Measurements from ENCODE around the gene DUS2.
"Not testable (repeated sequence)": the region's sequence is repeated elsewhere in the genome, so short reads cannot be mapped to it uniquely, and the experiment has no call there.

DUS2 gene

DNA sequence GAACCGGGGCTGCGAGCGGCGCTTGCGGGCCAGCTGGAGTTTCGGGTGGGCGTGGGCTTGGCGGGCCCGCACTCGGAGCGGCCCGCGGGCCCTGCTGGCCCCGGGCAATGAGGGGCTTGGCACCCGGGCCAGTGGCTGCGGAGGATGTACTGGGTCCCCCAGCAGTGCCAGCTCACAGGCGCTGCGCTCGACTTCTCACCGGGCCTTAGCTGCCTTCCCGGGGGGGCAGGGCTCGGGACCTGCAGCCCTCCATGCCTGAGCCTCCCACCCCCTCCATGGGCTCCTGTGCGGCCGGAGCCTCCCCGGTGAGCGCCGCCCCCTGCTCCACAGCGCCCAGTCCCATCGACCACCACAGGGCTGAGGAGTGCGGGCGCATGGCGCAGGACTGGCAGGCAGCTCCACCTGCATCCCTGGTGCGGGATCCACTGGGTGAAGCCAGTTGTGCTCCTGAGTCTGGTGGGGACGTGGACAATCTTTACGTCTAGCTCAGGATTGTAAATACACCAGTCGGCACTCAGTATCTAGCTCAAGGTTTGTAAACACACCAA, 24.8 kb upstream of the DUS2 start:
- DNase-seq (ENCODE audit: extremely low read depth in 1 of 2, low read depth in 1 of 2): not testable (repeated sequence)

- DNase-seq (ENCODE audit: extremely low read depth in 1 of 2, low read depth in 1 of 2): not testable (repeated sequence)
Measured at GRCh38 chr16:67998779-67999688, 24.1 kb upstream of the DUS2 start, which contains the start of gene DPEP2. TSS of gene DPEP2 (minus strand) at chr16:67999484. CDS start at chr16:67993212, 6,272 bp downstream.

DNA sequence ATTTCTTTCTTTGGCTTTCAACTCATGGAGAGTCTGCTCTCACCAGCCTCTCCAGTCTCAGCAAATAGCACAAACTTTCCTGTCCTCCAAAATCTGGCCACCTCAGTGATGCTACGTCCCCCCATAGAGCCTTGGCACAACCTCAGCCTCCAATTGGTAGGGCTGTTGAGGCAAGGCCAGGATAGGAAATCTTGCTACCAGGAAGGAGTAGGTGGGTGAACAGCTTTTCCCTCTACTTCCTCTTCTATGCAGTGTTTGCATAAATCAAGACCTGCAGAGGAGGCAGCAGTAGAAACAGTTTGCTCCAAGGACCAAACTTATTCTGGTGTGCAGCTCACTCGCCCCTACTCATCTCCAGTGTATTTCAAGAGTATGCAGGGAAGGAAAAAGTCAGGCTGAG, 23.1 kb upstream of the DUS2 start:
- DNase-seq (ENCODE audit: extremely low read depth in 1 of 2, low read depth in 1 of 2): no peak

- DNase-seq (ENCODE audit: extremely low read depth in 1 of 2, low read depth in 1 of 2): no peak
Measured at GRCh38 chr16:68000450-68000849, 22.6 kb upstream of the DUS2 start.

DNA sequence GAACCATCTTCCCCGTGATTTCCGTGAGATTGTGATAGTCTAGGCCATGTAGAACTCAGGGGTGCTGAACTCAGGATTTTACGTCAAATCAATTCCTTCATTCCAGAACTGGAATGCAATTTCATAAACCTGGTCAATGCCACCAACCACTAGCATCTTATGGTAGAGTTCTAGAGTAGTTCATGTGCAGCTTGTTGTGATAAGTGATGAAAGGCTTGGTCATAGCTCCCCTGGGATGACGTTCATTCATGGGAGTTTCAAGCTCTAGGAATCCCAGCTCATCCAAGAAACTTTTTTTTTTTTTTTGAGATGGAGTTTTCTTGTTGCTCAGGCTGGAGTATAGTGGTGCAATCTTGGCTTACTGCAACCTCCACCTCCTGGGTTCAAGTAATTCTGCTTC, 20.1 kb upstream of the DUS2 start:
- DNase-seq (ENCODE audit: extremely low read depth in 1 of 2, low read depth in 1 of 2): no peak

DNA sequence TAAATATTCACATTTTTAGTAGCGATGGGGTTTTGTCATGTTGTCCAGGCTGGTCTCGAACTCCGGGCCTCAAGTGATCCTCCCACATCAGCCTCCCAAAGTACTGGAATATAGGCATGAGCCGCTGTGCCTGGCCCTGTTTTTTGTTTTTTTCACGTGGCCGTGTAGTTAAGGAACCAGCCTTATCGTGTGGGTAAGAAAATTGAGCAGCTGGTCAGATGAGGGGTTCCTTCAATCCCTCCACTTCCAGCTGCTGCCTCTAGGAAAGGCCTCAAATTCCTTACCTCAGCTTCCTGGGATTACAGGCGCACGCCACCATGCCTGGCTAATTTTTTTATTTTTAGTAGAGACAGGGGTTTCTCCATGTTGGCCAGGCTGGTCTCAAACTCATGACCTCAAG, 17.9 kb upstream of the DUS2 start:
- no peak for DNase-seq (ENCODE audit: extremely low read depth in 1 of 2, low read depth in 1 of 2)

DNA sequence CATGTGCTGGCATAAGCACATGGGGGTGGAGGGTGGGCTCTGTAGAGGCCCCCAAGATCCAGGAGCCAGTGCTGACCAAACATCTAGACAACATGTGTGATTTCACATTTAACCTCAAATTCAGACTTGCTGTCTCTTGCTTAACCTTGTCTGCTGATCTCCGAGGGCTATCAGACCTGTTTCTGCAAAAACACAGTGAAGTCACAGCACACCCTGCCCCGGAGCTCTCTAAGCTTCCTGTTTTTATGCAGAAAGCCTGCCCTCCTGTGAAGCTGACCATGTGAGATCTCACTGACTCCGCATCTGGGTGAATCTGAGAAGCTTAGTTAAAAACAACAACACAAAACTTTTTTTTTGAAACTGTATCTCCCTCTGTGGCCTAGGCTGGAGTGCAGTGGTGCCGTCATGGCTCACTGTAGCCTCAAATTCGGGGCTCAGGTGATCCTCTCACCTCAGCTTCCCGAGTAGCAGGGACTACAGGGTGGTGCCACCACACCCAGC, 17.2 kb upstream of the DUS2 start:
- DNase-seq (ENCODE audit: extremely low read depth in 1 of 2, low read depth in 1 of 2): no peak

GRCh38 chr16:68009157-68009735, 13.8 kb upstream of the DUS2 start:
- DNase-seq (ENCODE audit: extremely low read depth in 1 of 2, low read depth in 1 of 2): no peak

DNA sequence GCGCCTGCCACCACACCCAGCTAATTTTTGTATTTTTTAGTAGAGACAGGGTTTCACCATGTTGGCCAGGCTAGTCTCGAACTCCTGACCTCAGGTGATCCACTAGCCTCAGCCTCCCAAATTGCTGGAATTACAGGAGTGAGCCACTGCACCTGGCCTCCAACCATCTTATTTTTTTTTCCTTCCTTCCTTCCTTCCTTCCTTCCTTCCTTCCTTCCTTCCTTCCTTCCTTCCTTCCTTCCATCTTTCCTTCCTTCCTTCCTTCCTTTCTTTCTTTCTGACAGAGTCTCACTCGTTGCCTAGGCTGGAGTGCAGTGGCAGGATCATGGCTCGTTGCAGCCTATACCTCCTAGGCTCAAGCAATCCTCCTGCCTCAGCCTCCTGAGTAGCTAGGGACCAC, 13.2 kb upstream of the DUS2 start:
- DNase-seq (ENCODE audit: extremely low read depth in 1 of 2, low read depth in 1 of 2): not testable (repeated sequence)

DNA sequence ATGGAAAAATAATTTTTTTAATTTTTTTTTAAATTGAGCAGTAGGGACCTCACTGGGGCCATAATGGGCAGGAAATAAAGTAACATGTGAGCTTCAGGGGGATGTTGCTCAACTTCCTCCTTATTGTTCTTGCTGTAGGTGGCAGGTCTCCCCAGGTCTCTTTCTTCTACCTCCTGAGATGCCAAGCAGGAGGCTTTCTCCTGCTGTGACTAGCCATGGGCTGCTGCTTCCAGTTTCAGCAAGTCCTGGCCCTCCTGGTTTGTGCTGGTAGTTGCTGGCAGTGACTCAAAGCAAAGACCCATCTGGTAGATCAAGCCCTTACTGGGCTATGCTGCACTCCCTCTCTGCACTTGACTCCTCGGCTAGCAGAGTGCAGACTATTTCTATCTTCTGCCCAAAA, 9.6 kb upstream of the DUS2 start:
- DNase-seq (ENCODE audit: extremely low read depth in 1 of 2, low read depth in 1 of 2): no peak

DNA sequence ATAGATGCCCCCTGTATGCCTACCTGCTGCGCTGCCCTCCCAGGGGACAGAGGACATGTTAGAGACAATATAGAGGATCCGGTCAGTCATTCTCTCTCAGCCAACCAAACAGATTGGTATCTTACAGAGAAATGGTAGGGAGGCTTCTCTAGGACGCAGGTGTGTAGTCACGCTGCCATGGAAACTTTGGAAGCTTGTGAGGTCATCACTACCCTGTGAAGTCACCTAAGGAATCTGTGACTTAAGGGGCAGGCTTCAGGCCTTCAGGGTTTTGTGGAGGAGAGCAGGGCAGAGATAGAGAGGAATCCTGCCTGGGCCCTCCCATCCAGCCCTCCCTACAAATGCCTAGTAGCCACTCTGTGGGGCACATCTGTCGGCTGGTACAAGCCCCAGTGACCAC, 7.4 kb upstream of the DUS2 start, which contains the start of gene DPEP2NB:
DPEP2NB (minus strand) TSS at position 231 of the 400 bp plus-strand sequence; CDS start at position 90, 141 bp downstream.
- DNase-seq (ENCODE audit: extremely low read depth in 1 of 2, low read depth in 1 of 2): no peak

GRCh38 chr16:68019167-68019680, 3.9 kb upstream of the DUS2 start:
- no peak for DNase-seq (ENCODE audit: extremely low read depth in 1 of 2, low read depth in 1 of 2)

- DNase-seq (ENCODE audit: extremely low read depth in 1 of 2, low read depth in 1 of 2): no peak
Measured at GRCh38 chr16:68021490-68021889, 1.6 kb upstream of the DUS2 start.

DNA sequence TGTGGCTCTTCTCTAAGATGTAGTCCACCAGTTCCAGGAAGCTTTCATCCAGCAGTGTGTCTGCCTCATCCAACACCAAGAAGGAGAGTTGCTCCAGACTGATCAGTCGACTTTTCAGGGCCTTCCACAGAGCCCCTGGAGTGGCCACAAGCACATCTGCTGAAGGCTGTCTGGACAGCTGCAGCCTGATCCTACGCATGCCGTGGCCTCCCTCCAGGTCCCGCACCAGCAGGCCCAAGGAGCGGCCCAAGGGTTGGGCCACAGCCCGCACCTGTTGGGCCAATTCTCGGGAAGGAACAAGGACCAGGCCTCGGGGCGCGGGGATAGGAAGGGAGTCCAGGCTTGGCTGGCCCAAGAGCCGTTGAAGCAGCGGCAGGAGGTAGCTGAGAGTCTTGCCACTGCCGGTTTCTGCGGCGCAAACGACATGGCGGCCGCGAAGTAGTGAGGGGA, 781 bp upstream of the DUS2 start:
- no peak for DNase-seq (ENCODE audit: extremely low read depth in 1 of 2, low read depth in 1 of 2)

- DNase-seq (ENCODE audit: extremely low read depth in 1 of 2, low read depth in 1 of 2): no peak
Measured at GRCh38 chr16:68028996-68029395, 5.9 kb downstream of the DUS2 start.

GRCh38 chr16:68030108-68030507, 7.0 kb downstream of the DUS2 start:
- DNase-seq (ENCODE audit: extremely low read depth in 1 of 2, low read depth in 1 of 2): not testable (repeated sequence)

DNA sequence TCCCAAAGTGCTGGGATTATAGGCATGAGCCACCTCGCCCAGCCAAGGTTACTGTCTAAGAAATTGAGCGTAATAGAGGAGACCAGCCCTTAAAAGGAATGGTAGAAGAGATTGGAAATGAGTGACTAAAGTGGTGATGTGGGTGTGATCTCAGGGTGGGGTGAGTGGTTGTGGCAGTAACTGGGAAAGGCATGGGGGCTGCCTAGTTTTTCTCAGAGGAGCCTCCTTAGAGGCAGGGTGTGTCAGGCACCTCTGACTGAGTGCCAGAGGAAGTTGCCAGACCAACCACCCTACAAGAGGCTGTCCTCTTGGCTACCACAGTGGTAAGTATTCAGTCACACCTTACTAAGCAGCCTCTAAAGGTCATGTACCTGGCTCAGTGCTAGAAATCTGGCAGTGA, 8.9 kb downstream of the DUS2 start:
- DNase-seq (ENCODE audit: extremely low read depth in 1 of 2, low read depth in 1 of 2): peak in 1 of 2 donors; percentile 15

GRCh38 chr16:68033101-68033500, 10.0 kb downstream of the DUS2 start:
- no peak for DNase-seq (ENCODE audit: extremely low read depth in 1 of 2, low read depth in 1 of 2)

GRCh38 chr16:68035227-68035626, 12.1 kb downstream of the DUS2 start:
- DNase-seq (ENCODE audit: extremely low read depth in 1 of 2, low read depth in 1 of 2): no peak

GRCh38 chr16:68037841-68038597, 14.9 kb downstream of the DUS2 start:
- DNase-seq (ENCODE audit: extremely low read depth in 1 of 2, low read depth in 1 of 2): no peak

Data from stimulated activated CD8-positive, alpha-beta memory T cell treated with anti-CD3 and anti-CD28 coated beads, Interleukin-7, amount 100 ng/mL, for 48 hours (primary cell).